Keratinocyte (primary cell): ENCODE results near the gene SIK3. TPM values are rescaled to one million over a fixed set of nuclear protein-coding genes. Genes with fewer than 3 reads are reported as not detected.

ENCODE experiments used
- DNase-seq: peaks from one replicate; pipeline ENCODE4 v3.0.0-alpha.2; 2011; ENCODE audit warnings: low read depth, missing footprints, low spot score
- FAIRE-seq: peaks from 2 replicates; lab custom pipeline; 2011; peaks lifted over from hg19 to GRCh38; lab: Jason Lieb, UNC
- H2AFZ ChIP-seq: 2 replicates; pipeline ENCODE4 v1.6.0; 2012; ENCODE audit warnings: low read length, control low read depth, inconsistent platforms; ENCODE audit not compliant: control insufficient read depth
- H3K27ac ChIP-seq: 2 replicates; pipeline ENCODE4 v1.5.1; 2011; ENCODE audit warnings: low read length; ENCODE audit not compliant: control insufficient read depth, insufficient read depth
- H3K27me3 ChIP-seq: 3 replicates; pipeline ENCODE4 v1.6.0; 2011; ENCODE audit warnings: low read length; ENCODE audit not compliant: control insufficient read depth, insufficient read depth; ENCODE audit errors: extremely low read depth
- H3K36me3 ChIP-seq, 2 experiments: 2 replicates in 1 of 2; 3 replicates in 1 of 2; pipeline ENCODE4 v1.5.1; 2011; ENCODE audit warnings: low read length in 2 of 2, mild to moderate bottlenecking in 1 of 2; ENCODE audit not compliant: control insufficient read depth in 2 of 2, insufficient read depth in 2 of 2; ENCODE audit errors: extremely low read depth in 1 of 2
- H3K4me1 ChIP-seq: 3 replicates; pipeline ENCODE4 v1.5.1; 2011; ENCODE audit warnings: low read length; ENCODE audit not compliant: control insufficient read depth, insufficient read depth; ENCODE audit errors: extremely low read depth
- H3K4me2 ChIP-seq: 3 replicates; pipeline ENCODE4 v1.6.0; 2011; ENCODE audit warnings: low read depth, low read length; ENCODE audit not compliant: control insufficient read depth, insufficient read depth; ENCODE audit errors: extremely low read depth
- H3K4me3 ChIP-seq, 3 experiments: fragments of 200-600 bp in 1 of 3; sonication (generic) in 1 of 3; 2 replicates in 2 of 3; 3 replicates in 1 of 3; pipeline ENCODE4 v1.5.1; 2011 to 2016; ENCODE audit warnings: low read length in 3 of 3, mild to moderate bottlenecking in 3 of 3, control low read depth in 2 of 3, inconsistent platforms in 1 of 3, low read depth in 1 of 3, mixed read lengths in 1 of 3, mixed run types in 1 of 3, moderate library complexity in 1 of 3; ENCODE audit not compliant: control insufficient read depth in 2 of 3, insufficient read depth in 2 of 3; ENCODE audit errors: extremely low read depth in 1 of 3
- H3K79me2 ChIP-seq: 2 replicates; pipeline ENCODE4 v1.6.0; 2012; ENCODE audit warnings: low read length; ENCODE audit not compliant: control insufficient read depth, insufficient read depth
- H3K9ac ChIP-seq: 3 replicates; pipeline ENCODE4 v1.6.0; 2011; ENCODE audit warnings: low read length; ENCODE audit not compliant: control insufficient read depth, insufficient read depth; ENCODE audit errors: extremely low read depth
- H3K9me1 ChIP-seq: 3 replicates; pipeline ENCODE4 v1.6.0; 2011; ENCODE audit warnings: low read length; ENCODE audit not compliant: control insufficient read depth, insufficient read depth; ENCODE audit errors: extremely low read depth
- H3K9me3 ChIP-seq: 2 replicates; pipeline ENCODE4 v1.5.1; 2012; ENCODE audit warnings: low read depth, low read length; ENCODE audit not compliant: control insufficient read depth
- H4K20me1 ChIP-seq: 3 replicates; pipeline ENCODE4 v1.6.0; 2011; ENCODE audit warnings: low read length; ENCODE audit not compliant: control insufficient read depth, insufficient read depth; ENCODE audit errors: extremely low read depth
- CTCF ChIP-seq, 3 experiments: IDR thresholded peaks in 1 of 3; conservative IDR thresholded peaks in 1 of 3; optimal IDR thresholded peaks in 1 of 3; 2 replicates in 2 of 3; 3 replicates in 1 of 3; pipeline versions ENCODE3 to v1.5.1; 2011; ENCODE audit warnings: low read length in 3 of 3, mild to moderate bottlenecking in 3 of 3, moderate library complexity in 2 of 3, control low read depth in 1 of 3, inconsistent platforms in 1 of 3; ENCODE audit not compliant: insufficient read depth in 2 of 3; ENCODE audit errors: extremely low read depth in 1 of 3
- EZH2 ChIP-seq: IDR thresholded peaks from one replicate; pipeline ENCODE4 v1.6.1; 2012; ENCODE audit warnings: inconsistent platforms, mild to moderate bottlenecking, low read length, moderate library complexity
- dilution Hi-C: fragments of 300-500 bp; cut with MboI; formaldehyde crosslinking; loops from one replicate; pipeline ENCODE4 v1.7.0; 2020; ENCODE audit warnings: low sequenced_read_pairs; ENCODE audit not compliant: extremely low pct_ligation_motif_present
- polyA plus RNA-seq, 5 experiments: library from polyadenylated mRNA; depleted of rRNA in 3 of 5; stranded (reverse) in 3 of 5; stranded (forward) in 1 of 5; unstranded in 1 of 5; fragments of >200 nt; gene quantifications; 1 replicate in 1 of 5; 2 replicates in 3 of 5; 3 replicates in 1 of 5; pipeline versions ENCODE4 v1.2.1 to v1.2.3, GENCODE V29; 2011 to 2012; ENCODE audit warnings: missing spikeins in 2 of 5, low read depth in 1 of 5, low replicate concordance in 1 of 5

The SIK3 gene
- polyA plus RNA-seq, 1 donor (not counting 4 experiments of a cell fraction or from before 2014, with no cell fraction given) = 8.2 TPM

- peaks cover 53% of the 10 kb centered on the region for H3K79me2 ChIP-seq
- H3K27ac ChIP-seq = no peak overlapping the region
- H2AFZ ChIP-seq = no peak overlapping the region
- H3K9me3 ChIP-seq = no peaks in the 10 kb centered on the region
- no peak overlapping the region for H3K9ac ChIP-seq
- dilution Hi-C loops = no loop called here
- DNase-seq (no peak), FAIRE-seq (no peak)
- peaks cover 3% of the 10 kb centered on the region for H3K9me1 ChIP-seq
- H3K4me1 ChIP-seq = peaks cover 16% of the 10 kb centered on the region
- H4K20me1 ChIP-seq = no peaks in the 10 kb centered on the region
- H3K4me2 ChIP-seq = no peak overlapping the region
- no peaks in the 10 kb centered on the region for H3K36me3 ChIP-seq
- no peak for TF ChIP-seq EZH2
- no peak for TF ChIP-seq CTCF (optimal IDR thresholded peaks at IDR 0.05 in 1 of 3, IDR thresholded peaks at IDR 0.05 in 1 of 3, conservative IDR thresholded peaks at IDR 0.05 in 1 of 3; ENCODE audit: extremely low read depth in 1 of 3, insufficient read depth in 2 of 3, low read length in 3 of 3)
- H3K27me3 ChIP-seq = no peaks in the 10 kb centered on the region
- H3K4me3 ChIP-seq = no peak overlapping the region
These were observed 60.3 kb downstream of the SIK3 start for GRCh38 chr11:117037975-117038350.

GRCh38 chr11:117037279-117037974 is 60.8 kb downstream of the SIK3 start:
- Histone ChIP-seq H3K36me3 (no peaks in the 10 kb centered on the region), H3K27ac (no peak overlapping the region), H3K4me3 (no peak overlapping the region), H3K4me1 (peaks cover 16% of the 10 kb centered on the region), H3K27me3 (no peaks in the 10 kb centered on the region), H3K4me2 (no peak overlapping the region), H3K9me1 (peaks cover 4% of the 10 kb centered on the region), H3K9me3 (no peaks in the 10 kb centered on the region), H4K20me1 (no peaks in the 10 kb centered on the region), H3K79me2 (peaks cover 51% of the 10 kb centered on the region), H3K9ac (no peak overlapping the region), H2AFZ (no peak overlapping the region)
- dilution Hi-C loops = no loop called here
- no peak for DNase-seq
- FAIRE-seq = peak; percentile 71
- TF ChIP-seq EZH2 (no peak), CTCF (optimal IDR thresholded peaks at IDR 0.05 in 1 of 3, IDR thresholded peaks at IDR 0.05 in 1 of 3, conservative IDR thresholded peaks at IDR 0.05 in 1 of 3; ENCODE audit: extremely low read depth in 1 of 3, insufficient read depth in 2 of 3, low read length in 3 of 3) (no peak)
